ENCODE results near the gene SLC5A11. TPM values are rescaled to one million over a fixed set of nuclear protein-coding genes. Genes with fewer than 3 reads are reported as not detected.

The SLC5A11 gene
- total RNA-seq, 1 experiment from 2014 or later, result 0.22 TPM

- no peak overlapping the region for H3K9ac ChIP-seq (ENCODE audit: extremely low read depth, insufficient read length, low read length)
- no peak overlapping the region for H3K4ac ChIP-seq (ENCODE audit: low read depth, low read length)
- no peak overlapping the region for H3K27ac Mint-ChIP-seq
- H3K4me3 Mint-ChIP-seq, result no peak overlapping the region
- H3K27ac ChIP-seq (ENCODE audit: insufficient read length, low read depth, low read length), result no peak overlapping the region
- no peak overlapping the region for H2BK120ac ChIP-seq (ENCODE audit: low read depth, low read length, poor library complexity, severe bottlenecking)
- H2BK5ac ChIP-seq (ENCODE audit: insufficient read length, low read length), result no peak overlapping the region
- no peak overlapping the region for H3K56ac ChIP-seq (ENCODE audit: insufficient read length, low read depth, low read length)
- no peak overlapping the region for H2AFZ ChIP-seq (ENCODE audit: low read length)
- no peaks in the 10 kb centered on the region for H3K9me3 ChIP-seq (ENCODE audit: control insufficient read depth, low read depth, low read length)
- H4K5ac ChIP-seq (ENCODE audit: insufficient read length, low read depth, low read length), result no peak overlapping the region
- H3K23ac ChIP-seq (ENCODE audit: insufficient read length, low read depth, low read length), result no peak overlapping the region
- no peaks in the 10 kb centered on the region for H3K23me2 ChIP-seq (ENCODE audit: insufficient read length, low read depth, low read length, poor library complexity, severe bottlenecking)
- no peak overlapping the region for H4K8ac ChIP-seq (replicated peaks; ENCODE audit: insufficient read length, low read depth, low read length)
- no peak overlapping the region for H3K14ac ChIP-seq (ENCODE audit: insufficient read depth, low read length)
- no peaks in the 10 kb centered on the region for H3K4me1 ChIP-seq (ENCODE audit: insufficient read depth, low read length)
- no peak overlapping the region for H3K4me2 ChIP-seq (ENCODE audit: insufficient read depth, insufficient read length, low read length)
- H3K36me3 Mint-ChIP-seq (ENCODE audit: insufficient read depth in 1 of 3, low read depth in 3 of 3), result no peaks in the 10 kb centered on the region
- DNase-seq, result no peak
- peaks cover 1% of the 10 kb centered on the region; the same call in 1 of the 2 replicates for H3K27me3 Mint-ChIP-seq (ENCODE audit: low read depth)
- no peaks in the 10 kb centered on the region for H3K9me3 Mint-ChIP-seq
- no peaks in the 10 kb centered on the region for H3K79me2 ChIP-seq (ENCODE audit: insufficient read depth, low read length)
- H3T11ph ChIP-seq (ENCODE audit: low read length), result no peak overlapping the region
- H2AK5ac ChIP-seq (ENCODE audit: insufficient read length, low read length), result no peak overlapping the region
- no peak overlapping the region for H2BK12ac ChIP-seq (ENCODE audit: insufficient read length, low read depth, low read length)
- peaks cover 2 to 9% of the 10 kb centered on the region in 2 experiments; a peak in 2 of 4 replicates for H3K4me1 Mint-ChIP-seq
- H2BK20ac ChIP-seq (ENCODE audit: low read depth, low read length, poor library complexity, severe bottlenecking), result no peak overlapping the region
- H4K20me1 ChIP-seq (ENCODE audit: control insufficient read depth, insufficient read depth, insufficient read length), result peaks cover 3% of the 10 kb centered on the region
- no peak overlapping the region for H2BK15ac ChIP-seq (ENCODE audit: low read depth, low read length)
- no peaks in the 10 kb centered on the region for H3K79me1 ChIP-seq (ENCODE audit: insufficient read depth, low read depth, low read length, poor library complexity, severe bottlenecking)
- H3K18ac ChIP-seq (ENCODE audit: insufficient read length, low read depth, low read length), result no peak overlapping the region
- H3K27me3 ChIP-seq (ENCODE audit: insufficient read depth, low read length), result no peaks in the 10 kb centered on the region
- no CpG with 5 or more reads among the region's 8 CpGs for WGBS (ENCODE audit: extremely low coverage, insufficient read length, low lambda C conversion rate)
- H4K91ac ChIP-seq (ENCODE audit: insufficient read length, low read depth, low read length), result no peak overlapping the region
- TF ChIP-seq CTCF (conservative IDR thresholded peaks at IDR 0.05), result no peak
Measured at GRCh38 chr16:24852281-24852721, 6.5 kb downstream of the SLC5A11 start.

Data from H9 (cell line).